G401.6 (cell line): ENCODE measurements around the gene KCNA10.

Source experiments
- FAIRE-seq: peaks from 2 replicates; lab custom pipeline; 2012; peaks lifted over from hg19 to GRCh38; lab: Jason Lieb, UNC

Gene KCNA10

DNA sequence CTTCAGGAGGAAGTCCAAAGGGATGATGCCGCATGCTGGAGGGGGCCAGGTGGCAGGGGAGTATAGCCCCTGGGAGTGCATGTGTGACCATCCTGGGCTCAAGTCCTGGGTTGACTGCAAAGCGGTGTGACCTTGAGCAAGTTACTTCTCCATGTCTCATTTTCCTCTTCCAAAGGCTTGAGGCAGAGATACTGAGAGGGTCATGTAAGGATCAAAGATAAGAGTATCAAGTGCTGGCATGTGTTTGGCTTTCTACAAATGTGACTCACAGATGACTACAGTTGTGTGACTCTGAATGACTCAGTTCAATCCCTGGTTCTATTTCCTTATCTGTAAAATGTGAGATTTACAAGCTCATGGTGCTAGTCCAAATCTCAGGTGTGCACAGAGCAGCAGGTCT is 41.9 kb downstream of the KCNA10 start:
- no peak for FAIRE-seq

GRCh38 chr1:110476028-110476765 is 42.8 kb downstream of the KCNA10 start:
- FAIRE-seq: no peak

GRCh38 chr1:110475362-110476027 is 43.5 kb downstream of the KCNA10 start:
- FAIRE-seq: no peak

- FAIRE-seq: no peak
These were observed 44.5 kb downstream of the KCNA10 start for GRCh38 chr1:110474444-110474843.

GRCh38 chr1:110472546-110472945 is 46.4 kb downstream of the KCNA10 start:
- FAIRE-seq: no peak

DNA sequence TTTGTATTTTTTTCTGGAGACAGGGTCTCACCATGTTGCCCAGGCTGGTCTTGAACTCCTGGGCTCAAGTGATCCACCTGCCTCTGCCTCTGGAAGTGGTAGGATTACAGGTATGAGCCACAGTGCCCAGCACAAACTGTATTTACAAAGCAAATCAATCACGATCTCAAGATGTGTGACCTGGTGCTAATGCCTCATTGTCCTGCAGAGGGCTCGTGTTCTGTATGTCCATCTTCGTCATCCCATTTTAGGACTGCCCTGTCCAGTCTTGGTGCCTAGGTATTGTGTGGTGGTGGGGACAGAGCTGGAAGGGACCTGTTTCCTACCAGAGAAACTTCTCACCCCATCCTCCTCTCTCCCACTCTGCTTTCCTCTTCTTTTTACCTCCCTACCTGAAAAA is 47.8 kb downstream of the KCNA10 start:
- no peak for FAIRE-seq
